ENCODE measurements around the gene FBXL7. TPM values are rescaled to one million over a fixed set of nuclear protein-coding genes. Genes with fewer than 3 reads are reported as not detected.

FBXL7 gene
- total and polyA plus RNA-seq, 2 of the 8 experiments (the other 6 are each of a cell fraction or from before 2014, with no cell fraction given), result 17.7 to 17.8 TPM

GRCh38 chr5:15499528-15500324, at the start of gene FBXL7 (continued):
- TF ChIP-seq ATF3 (IDR thresholded peaks at IDR 0.05; ENCODE audit: insufficient read depth, low read depth, low read length) (no peak), CHD1 (IDR thresholded peaks at IDR 0.05; ENCODE audit: low read depth, low read length) (no peak), BACH1 (IDR thresholded peaks at IDR 0.05; ENCODE audit: low read length) (no peak), SRF (IDR thresholded peaks at IDR 0.05; ENCODE audit: low read depth, low read length) (no peak), CHD2 (IDR thresholded peaks at IDR 0.05; ENCODE audit: low read length) (no peak), EZH2 (IDR thresholded peaks at IDR 0.05; ENCODE audit: low read depth, low read length, severe bottlenecking) (peak; percentile 11), POLR2A (IDR thresholded peaks at IDR 0.05; ENCODE audit: control extremely low read depth in 1 of 2, low read depth in 2 of 2, low read length in 2 of 2) (peak in 1 of 2 experiments; percentile 60; a peak in 2 of 3 replicates), PHF8 (conservative IDR thresholded peaks at IDR 0.05; ENCODE audit: low read depth, low read length) (peak; percentile 53), MAFK (IDR thresholded peaks at IDR 0.05; ENCODE audit: low read depth, low read length) (no peak), HDAC2 (IDR thresholded peaks at IDR 0.05; ENCODE audit: borderline replicate concordance in 1 of 2, low read depth in 2 of 2, low read length in 2 of 2) (0 out of 4 replicates have a peak, but pooled peaks of 1 of the 2 experiments have one; percentile 19), SP1 (IDR thresholded peaks at IDR 0.05; ENCODE audit: low read depth, low read length) (0 out of 2 replicates have a peak, but pooled peaks have one; percentile 30), TAF7 (optimal IDR thresholded peaks at IDR 0.05; ENCODE audit: borderline replicate concordance, low read depth, low read length) (peak; percentile 28)

All from H1 (cell line).